GM19193 (cell line): Measurements from ENCODE around the gene PDE12.

Source experiments
- POLR2A ChIP-seq: IDR thresholded peaks from 4 replicates; pipeline ENCODE4 v1.6.1; 2011; ENCODE audit not compliant: insufficient read depth, insufficient read length; ENCODE audit errors: extremely low read depth

Gene PDE12

DNA sequence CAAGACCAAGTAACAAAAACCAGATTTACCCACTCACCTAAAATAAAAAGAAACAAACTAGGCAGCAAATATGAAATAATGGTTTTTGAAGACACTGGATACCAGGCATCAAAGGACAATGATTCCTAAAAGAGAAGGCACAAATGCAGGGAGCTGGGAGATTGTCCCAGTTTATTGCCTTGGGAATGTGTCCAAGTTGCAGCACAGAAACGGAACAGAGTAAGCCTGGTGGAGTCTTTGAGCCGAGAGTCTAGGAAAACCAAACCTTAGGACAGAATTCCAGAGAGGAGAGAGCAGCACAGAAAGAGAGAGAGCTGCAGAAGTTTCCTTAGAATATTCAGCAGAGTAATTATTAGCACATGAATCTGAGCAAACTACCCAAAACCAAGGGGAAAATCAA is 48.9 kb downstream of the PDE12 start:
- TF ChIP-seq POLR2A: no peak

DNA sequence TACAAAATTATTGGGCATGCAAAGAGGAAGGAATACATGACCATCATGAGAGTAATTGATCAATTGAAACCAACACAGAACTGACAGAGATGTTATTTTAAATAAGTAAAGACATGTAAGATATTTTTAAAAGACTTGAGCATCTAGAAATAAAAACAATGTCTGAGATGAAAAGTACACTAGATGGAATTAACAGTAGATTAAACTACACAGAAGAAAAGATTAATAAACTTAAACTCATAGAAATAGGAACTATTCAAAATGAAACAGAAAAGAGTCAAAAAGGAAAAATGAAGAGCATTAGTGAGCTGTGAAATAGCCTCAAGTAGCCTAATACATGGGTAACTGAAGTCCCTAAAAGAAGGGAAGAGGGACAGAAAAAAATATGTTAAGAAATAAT is 49.6 kb downstream of the PDE12 start:
- no peak for TF ChIP-seq POLR2A

DNA sequence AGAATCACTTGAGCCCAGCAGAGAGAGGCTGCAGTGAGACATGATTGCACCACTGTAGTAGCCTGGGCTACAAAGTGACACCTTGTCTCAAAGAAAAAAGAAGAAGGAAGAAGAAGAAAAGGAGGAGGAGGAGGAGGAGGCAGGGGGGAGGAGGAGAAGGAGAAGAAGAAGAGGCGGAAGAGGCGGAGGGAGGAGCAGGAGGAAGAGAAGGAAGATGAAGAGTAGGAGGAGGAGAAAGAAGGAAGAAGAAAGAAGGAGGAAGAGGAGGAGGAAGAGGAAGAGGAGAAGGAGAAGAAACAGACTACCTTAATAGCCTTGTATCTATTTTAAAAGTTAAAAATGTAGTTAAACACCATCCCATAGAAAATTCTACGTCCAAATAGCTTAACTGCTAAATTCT is 60.2 kb downstream of the PDE12 start:
- no peak for TF ChIP-seq POLR2A
